ENCODE measurements around the gene UBE3B.

UBE3B gene

DNA sequence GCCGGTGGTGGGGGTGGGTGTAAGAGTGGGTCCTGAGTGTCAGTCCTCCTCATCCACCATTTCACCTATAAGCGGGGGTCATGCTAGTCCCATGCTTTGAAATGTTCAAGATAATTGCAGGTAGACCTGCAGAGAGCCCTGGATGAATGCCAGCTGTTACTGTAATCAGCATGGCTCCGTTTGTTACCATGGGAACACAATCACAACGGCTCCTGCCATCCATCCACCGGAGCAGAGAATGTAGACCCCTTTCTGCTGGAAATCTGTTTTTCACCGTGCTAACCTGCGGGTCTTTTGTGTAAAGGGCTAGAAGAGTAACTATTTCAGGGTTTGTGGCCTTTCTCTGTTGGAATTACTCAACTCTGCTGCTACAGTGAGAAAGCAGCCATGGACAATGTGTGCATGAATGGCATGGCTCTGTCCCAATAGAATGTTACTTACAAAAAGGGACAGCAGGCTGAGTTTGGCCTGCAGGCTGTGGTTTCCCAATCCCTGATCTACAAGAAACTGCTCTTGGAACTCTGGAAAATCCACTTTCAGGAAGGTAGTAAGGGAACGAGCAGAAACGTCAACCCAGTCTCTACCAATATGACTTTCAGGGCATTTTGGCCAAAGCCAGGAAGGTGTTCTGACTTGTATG lies 36.5 kb upstream of the UBE3B start:
- Histone ChIP-seq H3K27ac (no peak overlapping the region), H3K27me3 (ENCODE audit: insufficient read depth, low read depth, severe bottlenecking) (no peaks in the 10 kb centered on the region), H3K4me3 (ENCODE audit: low read depth, low read length) (no peak overlapping the region), H3K36me3 (peaks cover 7% of the 10 kb centered on the region), H3K9me3 (ENCODE audit: severe bottlenecking) (no peaks in the 10 kb centered on the region)
- DNase-seq = peak; percentile 26
- TF ChIP-seq, protein P1, sequence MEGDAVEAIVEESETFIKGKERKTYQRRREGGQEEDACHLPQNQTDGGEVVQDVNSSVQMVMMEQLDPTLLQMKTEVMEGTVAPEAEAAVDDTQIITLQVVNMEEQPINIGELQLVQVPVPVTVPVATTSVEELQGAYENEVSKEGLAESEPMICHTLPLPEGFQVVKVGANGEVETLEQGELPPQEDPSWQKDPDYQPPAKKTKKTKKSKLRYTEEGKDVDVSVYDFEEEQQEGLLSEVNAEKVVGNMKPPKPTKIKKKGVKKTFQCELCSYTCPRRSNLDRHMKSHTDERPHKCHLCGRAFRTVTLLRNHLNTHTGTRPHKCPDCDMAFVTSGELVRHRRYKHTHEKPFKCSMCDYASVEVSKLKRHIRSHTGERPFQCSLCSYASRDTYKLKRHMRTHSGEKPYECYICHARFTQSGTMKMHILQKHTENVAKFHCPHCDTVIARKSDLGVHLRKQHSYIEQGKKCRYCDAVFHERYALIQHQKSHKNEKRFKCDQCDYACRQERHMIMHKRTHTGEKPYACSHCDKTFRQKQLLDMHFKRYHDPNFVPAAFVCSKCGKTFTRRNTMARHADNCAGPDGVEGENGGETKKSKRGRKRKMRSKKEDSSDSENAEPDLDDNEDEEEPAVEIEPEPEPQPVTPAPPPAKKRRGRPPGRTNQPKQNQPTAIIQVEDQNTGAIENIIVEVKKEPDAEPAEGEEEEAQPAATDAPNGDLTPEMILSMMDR (IDR thresholded peaks at IDR 0.05; ENCODE audit: low read depth, low read length) = no peak

DNA sequence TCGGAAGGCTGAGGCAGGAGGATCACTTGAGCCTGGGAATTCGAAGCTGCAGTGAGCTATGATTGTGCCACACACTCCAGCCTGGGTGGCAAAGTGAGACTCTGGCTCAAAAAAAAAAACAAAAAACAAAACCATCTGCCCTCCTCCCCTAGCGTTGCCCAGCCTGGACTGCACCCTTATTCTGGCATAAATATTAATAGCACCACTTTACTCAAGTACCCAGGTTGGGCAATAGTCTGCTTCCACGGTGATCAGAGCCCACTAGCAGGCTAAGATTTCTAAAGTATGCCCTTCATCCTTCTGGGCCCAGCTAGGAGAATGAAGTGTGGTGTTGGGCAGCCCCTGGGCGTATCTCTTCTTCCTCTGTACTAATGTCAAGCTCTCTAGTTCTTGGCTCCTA lies 33.6 kb upstream of the UBE3B start:
- H3K27ac ChIP-seq = no peak overlapping the region
- no peaks in the 10 kb centered on the region for H3K9me3 ChIP-seq (ENCODE audit: severe bottlenecking)
- DNase-seq = no peak
- TF ChIP-seq, protein P1 (IDR thresholded peaks at IDR 0.05; ENCODE audit: low read depth, low read length) = no peak
- H3K27me3 ChIP-seq (ENCODE audit: insufficient read depth, low read depth, severe bottlenecking) = no peaks in the 10 kb centered on the region
- peaks cover 30% of the 10 kb centered on the region for H3K36me3 ChIP-seq
- no peak overlapping the region for H3K4me3 ChIP-seq (ENCODE audit: low read depth, low read length)

DNA sequence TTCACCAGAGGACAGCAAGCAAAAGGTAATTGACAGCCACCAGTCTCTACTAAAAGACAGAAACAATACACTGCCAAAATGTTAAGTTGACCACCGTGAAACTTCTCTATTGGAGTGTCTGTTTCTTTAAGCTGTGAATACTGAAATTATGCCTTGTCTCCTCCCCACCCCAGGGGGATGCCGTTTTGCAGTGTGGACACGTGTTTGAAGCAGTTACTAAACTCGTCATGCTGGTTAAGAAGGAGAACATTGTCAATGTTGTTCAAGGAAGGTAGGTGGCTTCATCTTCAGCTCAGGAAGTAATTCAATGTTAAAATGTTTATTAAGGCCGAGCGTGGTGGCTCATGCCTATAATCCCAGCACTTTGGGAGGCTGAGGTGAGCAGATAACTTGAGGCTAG lies 33.2 kb upstream of the UBE3B start:
- H3K4me3 ChIP-seq (ENCODE audit: low read depth, low read length) = no peak overlapping the region
- H3K27me3 ChIP-seq (ENCODE audit: insufficient read depth, low read depth, severe bottlenecking) = no peaks in the 10 kb centered on the region
- TF ChIP-seq, protein P1 (IDR thresholded peaks at IDR 0.05; ENCODE audit: low read depth, low read length) = no peak
- DNase-seq = no peak
- H3K9me3 ChIP-seq (ENCODE audit: severe bottlenecking) = no peaks in the 10 kb centered on the region
- H3K27ac ChIP-seq = no peak overlapping the region
- H3K36me3 ChIP-seq = peaks cover 35% of the 10 kb centered on the region

DNA sequence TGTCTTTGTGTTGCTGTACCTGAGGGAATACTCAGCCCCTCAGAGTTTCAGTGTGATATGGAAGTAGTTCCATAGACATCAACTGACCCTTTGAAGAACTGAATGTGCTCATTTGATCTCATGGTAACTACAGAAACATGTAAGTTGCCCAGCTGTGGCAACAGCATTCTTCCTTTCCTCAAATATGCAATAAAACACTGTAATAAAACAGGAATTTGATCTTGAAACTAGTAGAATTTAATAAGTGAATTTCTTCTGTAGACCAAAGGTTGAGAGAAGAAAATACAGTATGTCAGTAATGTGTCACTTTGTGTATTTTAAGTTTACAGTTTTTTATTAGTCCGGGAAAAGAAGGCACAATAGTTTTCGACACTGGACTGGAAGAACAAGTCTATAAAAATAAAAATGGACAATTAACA lies 32.2 kb upstream of the UBE3B start:
- Histone ChIP-seq H3K4me3 (ENCODE audit: low read depth, low read length) (no peak overlapping the region), H3K27me3 (ENCODE audit: insufficient read depth, low read depth, severe bottlenecking) (no peaks in the 10 kb centered on the region), H3K9me3 (ENCODE audit: severe bottlenecking) (no peaks in the 10 kb centered on the region), H3K36me3 (peaks cover 38% of the 10 kb centered on the region), H3K27ac (no peak overlapping the region)
- TF ChIP-seq, protein P1 (IDR thresholded peaks at IDR 0.05; ENCODE audit: low read depth, low read length) = no peak
- DNase-seq = no peak

DNA sequence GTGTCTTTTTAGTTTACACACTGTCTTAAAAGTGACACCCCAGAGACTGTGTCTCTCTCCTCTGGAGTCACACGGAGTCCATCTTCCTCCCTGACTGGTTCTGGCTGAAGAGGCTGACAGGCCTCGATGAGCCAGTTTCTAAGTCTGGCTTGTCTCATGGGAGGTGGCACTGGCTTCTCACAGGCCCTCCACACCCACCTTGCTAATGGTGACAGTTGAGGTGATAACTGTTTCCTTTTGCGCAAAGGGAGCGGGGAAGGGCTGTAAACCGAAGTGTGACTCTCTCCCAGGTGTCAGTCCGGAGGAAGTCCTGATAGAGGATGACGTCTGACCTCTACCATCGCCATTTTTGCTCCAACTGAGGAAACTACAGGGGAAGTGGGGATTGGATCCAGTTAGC lies 30.6 kb upstream of the UBE3B start:
- TF ChIP-seq, protein P1 (IDR thresholded peaks at IDR 0.05; ENCODE audit: low read depth, low read length) = no peak
- Histone ChIP-seq H3K9me3 (ENCODE audit: severe bottlenecking) (no peaks in the 10 kb centered on the region), H3K36me3 (peaks cover 52% of the 10 kb centered on the region), H3K27ac (no peak overlapping the region), H3K4me3 (ENCODE audit: low read depth, low read length) (no peak overlapping the region), H3K27me3 (ENCODE audit: insufficient read depth, low read depth, severe bottlenecking) (no peaks in the 10 kb centered on the region)
- DNase-seq = no peak

DNA sequence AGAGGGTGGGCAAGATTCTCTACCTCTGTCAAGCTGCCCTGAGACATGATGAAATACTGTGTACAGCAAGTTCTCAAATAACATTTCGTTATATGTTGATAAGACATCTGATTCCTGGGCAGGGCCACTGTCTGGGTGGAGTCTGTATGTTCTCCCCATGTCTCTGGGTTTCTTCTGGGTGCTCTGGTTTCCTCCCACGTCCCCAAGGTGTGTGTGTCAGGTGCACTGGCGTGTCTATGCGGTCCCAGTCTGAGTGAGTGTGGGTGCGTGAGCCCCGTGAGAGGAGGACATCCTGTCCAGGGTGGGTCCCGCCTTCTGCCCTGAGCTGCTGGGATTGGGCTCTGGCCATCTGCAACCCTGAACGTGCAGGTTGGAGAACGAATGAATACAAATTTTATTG lies 30.0 kb upstream of the UBE3B start:
- no peak for DNase-seq
- H3K36me3 ChIP-seq = peaks cover 58% of the 10 kb centered on the region

More for the DNA sequence above, 30.0 kb upstream of the UBE3B start:
- Histone ChIP-seq H3K4me3 (ENCODE audit: low read depth, low read length) (no peak overlapping the region), H3K27me3 (ENCODE audit: insufficient read depth, low read depth, severe bottlenecking) (no peaks in the 10 kb centered on the region), H3K9me3 (ENCODE audit: severe bottlenecking) (no peaks in the 10 kb centered on the region), H3K27ac (no peak overlapping the region)
- TF ChIP-seq, protein P1 (IDR thresholded peaks at IDR 0.05; ENCODE audit: low read depth, low read length) = no peak
